Panc1 (cell line): Measurements from ENCODE around the gene OGFOD3.
A peak's percentile ranks its signal among the peaks of the same experiment; 100 is the strongest.

Experiments
- POLR2AphosphoS5 ChIP-seq: IDR thresholded peaks from 2 replicates; pipeline ENCODE4 v1.6.1; 2012; ENCODE audit warnings: mild to moderate bottlenecking, low read depth, low read length, moderate library complexity
- REST ChIP-seq, 2 experiments: IDR thresholded peaks; 2 replicates each; pipeline ENCODE4 v1.6.1; 2011 to 2012; ENCODE audit warnings: low read depth in 2 of 2, control low read depth in 1 of 2, low read length in 1 of 2, mild to moderate bottlenecking in 1 of 2, moderate library complexity in 1 of 2; ENCODE audit not compliant: insufficient read depth in 1 of 2
- SIN3A ChIP-seq: IDR thresholded peaks from 2 replicates; pipeline ENCODE4 v1.6.1; 2012; ENCODE audit warnings: low read depth, mild to moderate bottlenecking, low read length, moderate library complexity, borderline replicate concordance; ENCODE audit not compliant: insufficient read depth
- TF ChIP-seq, protein P1 (sequence below): fragments of 450-650 bp; IDR thresholded peaks from 2 replicates; pipeline ENCODE4 v1.5.1; 2017; ENCODE audit warnings: mild to moderate bottlenecking

- TF ChIP-seq, protein P1, sequence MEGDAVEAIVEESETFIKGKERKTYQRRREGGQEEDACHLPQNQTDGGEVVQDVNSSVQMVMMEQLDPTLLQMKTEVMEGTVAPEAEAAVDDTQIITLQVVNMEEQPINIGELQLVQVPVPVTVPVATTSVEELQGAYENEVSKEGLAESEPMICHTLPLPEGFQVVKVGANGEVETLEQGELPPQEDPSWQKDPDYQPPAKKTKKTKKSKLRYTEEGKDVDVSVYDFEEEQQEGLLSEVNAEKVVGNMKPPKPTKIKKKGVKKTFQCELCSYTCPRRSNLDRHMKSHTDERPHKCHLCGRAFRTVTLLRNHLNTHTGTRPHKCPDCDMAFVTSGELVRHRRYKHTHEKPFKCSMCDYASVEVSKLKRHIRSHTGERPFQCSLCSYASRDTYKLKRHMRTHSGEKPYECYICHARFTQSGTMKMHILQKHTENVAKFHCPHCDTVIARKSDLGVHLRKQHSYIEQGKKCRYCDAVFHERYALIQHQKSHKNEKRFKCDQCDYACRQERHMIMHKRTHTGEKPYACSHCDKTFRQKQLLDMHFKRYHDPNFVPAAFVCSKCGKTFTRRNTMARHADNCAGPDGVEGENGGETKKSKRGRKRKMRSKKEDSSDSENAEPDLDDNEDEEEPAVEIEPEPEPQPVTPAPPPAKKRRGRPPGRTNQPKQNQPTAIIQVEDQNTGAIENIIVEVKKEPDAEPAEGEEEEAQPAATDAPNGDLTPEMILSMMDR: peak; percentile 83
- no peak for TF ChIP-seq REST (IDR thresholded peaks at IDR 0.05; ENCODE audit: insufficient read depth in 1 of 2, low read depth in 2 of 2, low read length in 1 of 2)
- no peak for TF ChIP-seq POLR2AphosphoS5
- no peak for TF ChIP-seq SIN3A
Measured at GRCh38 chr17:82424001-82424862, 5.8 kb upstream of the OGFOD3 start.
